Stimulated activated CD8-positive, alpha-beta memory T cell treated with anti-CD3 and anti-CD28 coated beads, Interleukin-2, amount 100 ng/mL, for 48 hours (primary cell): ENCODE data around the gene AGK.

Experiments used
- DNase-seq, 2 donors: peaks; one replicate each; pipeline ENCODE4 v3.0.0-alpha.2; 2020; ENCODE audit warnings: low read depth in 2 of 2

AGK gene

DNA sequence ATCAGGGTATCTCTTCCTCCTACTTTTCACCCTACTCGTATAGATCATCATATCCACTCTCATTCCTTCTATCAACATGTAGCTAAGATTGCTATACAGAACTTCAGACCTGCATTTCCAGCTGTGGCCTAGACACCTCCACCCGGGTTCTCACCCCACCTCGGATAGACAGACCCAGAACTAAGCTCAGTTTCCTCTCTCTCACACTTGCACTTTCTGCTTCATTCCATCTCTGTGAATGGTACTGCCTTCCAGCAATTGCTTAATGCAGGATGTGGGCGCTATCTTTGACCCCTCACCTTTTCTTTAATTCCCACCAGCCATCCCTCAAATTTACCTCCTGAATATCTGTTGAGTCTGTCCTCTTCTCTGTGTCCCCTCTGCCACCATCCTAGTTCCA, 35.7 kb downstream of the AGK start:
- no peak for DNase-seq

DNA sequence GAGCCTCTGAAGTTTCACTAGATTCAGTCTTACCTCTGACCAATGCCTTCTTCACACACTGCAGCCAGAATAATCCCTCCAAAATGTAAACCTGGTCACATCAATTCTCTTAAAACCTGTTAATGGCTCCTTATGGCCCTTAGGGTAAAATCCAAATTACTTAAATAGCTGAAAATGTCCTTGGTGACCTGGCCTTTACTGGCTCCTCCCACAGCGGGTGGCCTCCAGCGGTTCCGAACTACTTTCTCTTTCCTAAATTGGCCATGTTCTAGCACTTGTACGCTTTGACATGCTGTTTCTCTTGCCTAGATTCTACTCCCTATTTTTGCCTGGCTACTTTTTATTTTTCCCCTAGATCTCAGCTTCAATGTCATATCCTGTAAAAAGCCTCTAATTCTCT, 36.1 kb downstream of the AGK start:
- no peak for DNase-seq

DNA sequence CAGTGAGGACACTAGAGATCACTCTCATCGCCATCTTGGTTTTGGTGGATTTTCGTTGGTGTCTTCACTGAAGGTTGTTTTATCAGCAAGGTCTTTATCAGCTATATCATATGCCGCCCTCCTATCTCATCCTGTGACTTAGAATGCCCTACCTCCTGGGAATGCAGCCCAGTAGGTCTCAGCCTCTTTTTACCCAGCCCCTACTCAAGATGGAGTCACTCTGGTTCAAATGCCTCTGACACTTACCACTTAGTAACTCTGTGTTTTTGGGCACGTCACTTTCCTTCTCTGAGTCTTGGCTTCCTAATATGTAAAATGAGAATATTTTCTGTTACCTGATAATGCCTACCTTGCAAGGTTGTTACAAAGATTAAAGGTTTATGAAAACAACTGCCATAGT, 37.7 kb downstream of the AGK start:
- DNase-seq: no peak

DNA sequence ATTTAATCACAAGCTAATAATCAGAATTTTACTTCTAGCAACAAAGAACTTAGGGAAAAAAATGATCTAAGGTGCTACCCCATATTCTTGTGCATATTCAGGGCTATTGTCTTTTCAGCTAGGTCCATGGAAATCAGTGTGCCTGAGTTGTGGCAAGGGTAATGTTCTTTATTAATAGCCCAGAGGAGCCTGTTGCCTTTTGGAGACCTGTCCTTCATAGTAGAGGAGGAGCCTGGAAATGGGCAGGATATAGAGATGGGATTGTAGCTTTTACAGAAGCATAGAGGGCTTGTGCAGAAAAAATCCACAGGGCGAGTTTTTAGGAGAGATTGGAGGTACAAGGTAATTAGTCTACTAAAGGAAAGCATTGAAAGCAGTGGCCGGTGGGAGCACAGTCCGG, 38.9 kb downstream of the AGK start:
- DNase-seq: no peak

DNA sequence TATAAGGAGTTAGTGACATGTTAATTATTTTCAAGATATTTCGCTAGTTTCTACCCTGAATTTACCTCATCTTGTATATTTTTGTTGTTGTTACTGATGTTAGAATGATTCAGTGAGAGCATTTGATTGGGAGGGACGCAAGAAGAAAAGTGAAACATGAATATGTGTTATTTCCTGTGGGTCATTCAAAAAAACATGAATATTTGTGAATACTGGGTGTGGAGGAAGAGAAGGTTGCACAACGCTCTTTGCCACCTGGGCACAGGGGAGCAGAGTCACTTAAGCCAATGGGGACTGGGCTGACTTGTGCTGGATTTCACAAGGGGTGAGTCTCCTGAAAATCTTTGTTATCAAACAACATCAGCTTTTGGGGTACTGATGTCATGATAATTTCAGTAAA, 39.5 kb downstream of the AGK start:
- DNase-seq: no peak

DNA sequence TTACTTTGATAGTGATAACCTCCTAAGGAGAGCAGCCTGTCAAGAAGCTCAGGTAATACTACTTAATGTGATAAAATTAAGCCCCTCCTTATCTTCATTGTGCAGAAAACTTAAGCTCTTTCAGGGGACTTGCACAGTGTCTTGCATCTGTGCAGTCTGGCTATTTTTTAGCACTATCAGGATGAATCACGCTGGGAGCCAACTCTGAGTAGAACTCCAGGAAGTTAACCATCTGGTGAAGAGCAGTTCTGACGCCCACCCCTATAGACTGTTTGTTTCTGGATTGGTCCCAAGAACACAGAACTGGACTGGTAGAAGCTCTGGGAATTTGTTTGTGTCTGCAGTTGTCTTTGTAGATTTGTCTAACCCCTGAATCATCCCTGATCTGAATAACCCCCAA, 41.9 kb downstream of the AGK start:
- DNase-seq: no peak

DNA sequence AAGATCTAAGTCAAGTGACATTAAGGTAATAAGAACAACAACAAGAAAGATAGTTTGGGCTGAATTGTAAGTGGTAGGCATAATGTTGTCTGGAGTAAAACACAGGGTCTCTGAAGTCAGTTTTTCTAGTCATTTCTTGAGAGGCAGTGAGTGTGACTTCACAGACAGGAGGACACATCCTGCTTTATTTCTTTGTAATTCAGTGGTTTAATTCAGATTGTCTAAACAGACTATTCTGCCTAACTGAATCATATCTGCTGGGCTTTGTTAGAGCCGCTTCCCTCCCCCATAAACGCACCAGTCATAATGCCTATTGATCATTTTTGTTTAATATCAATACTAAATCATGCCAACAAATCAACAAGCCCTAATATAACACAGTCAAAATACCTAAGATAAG, 46.8 kb downstream of the AGK start:
- no peak for DNase-seq

DNA sequence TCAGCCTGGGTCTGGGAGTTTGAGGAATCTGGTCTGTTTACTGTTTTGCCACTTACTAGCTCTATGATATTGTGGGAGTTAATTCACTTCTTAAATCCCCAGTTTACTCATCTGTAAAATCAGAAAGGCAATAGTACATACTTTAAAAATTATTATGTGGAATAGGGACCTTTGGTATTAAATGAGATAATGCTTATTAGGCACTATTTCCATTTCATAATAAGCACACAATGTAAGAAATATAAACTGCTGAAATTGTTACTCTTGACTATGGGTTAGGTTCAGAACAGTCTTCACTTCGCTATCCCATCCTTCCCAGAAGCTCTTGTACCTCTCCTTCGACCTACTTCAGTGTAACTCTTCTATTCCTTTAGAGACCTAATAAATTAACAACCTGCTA, 47.2 kb downstream of the AGK start:
- no peak for DNase-seq

DNA sequence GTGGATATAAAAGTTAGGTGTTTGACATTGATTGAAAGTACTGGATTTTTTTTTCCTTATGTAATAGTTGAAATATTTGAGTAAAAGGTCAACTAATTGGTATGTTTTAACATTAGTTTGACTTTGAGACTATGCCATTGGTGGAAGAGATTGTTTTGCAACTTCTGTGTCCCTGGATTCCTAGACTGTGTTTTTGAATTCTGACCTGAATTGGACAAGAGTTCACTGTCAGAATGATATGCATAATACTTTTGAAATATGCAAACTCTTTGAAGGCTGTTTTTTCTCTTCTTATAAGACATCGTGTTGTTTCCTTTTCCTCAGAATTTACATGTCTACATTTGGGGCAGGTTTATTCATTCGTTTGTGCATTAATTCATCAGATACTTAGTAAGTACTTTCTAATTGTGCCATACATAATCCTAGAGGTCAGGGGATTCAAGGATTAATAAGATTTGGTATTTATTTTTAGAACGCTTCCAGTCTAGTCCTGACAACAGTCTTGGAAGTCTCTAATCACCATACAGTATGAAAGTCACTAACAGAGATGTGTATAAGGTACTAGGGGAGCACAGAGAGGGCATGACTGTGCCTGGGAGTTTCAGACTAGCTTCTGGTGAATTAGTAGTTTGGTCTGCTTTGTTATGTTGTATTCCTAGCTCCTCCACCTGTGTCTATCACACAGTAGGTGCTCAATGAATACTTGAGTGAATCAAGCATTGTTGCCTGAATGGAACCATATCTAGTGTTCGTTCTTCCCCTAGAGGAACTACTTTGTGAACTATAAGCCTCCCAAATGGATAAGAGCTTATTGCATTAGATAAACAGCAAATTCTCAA, 49.2 kb downstream of the AGK start:
- DNase-seq: no peak

DNA sequence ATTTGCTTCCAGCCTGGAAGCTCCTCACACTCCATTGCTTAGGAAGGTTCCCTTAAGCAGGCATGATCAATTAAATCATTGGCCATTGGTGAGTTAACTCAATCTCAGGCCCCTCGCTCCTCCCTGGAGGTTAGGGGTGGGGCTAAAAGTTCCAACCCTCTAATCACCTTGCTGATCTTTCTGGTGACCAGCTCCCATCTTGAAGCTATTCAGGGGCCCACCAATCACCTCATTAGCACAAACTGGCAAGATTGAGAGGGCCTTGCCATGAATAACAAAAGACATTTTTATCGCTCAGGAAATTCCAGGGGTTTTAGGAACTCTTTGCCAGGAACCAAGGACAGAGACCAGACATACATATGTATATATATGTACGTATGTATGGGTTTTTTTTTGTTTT, 58.4 kb downstream of the AGK start:
- no peak for DNase-seq

DNA sequence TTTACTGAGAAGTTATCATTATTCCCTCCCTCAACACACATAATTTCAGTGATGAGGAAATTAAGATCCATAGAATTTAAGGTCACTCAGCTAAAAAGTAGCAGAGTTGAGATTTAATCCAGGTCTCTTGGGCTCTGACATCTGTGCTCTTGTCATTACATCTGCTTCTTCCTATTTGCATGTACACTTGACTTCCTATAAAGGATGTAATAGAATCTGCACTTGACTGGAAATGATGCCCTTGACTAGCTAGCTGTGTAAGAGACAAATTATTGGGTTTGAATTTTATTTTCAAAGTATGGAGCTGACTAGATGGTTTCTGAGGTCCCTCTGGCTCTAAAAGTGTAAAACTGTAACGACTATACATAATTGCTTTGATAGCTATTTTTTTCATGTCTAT, 59.5 kb downstream of the AGK start:
- no peak for DNase-seq

DNA sequence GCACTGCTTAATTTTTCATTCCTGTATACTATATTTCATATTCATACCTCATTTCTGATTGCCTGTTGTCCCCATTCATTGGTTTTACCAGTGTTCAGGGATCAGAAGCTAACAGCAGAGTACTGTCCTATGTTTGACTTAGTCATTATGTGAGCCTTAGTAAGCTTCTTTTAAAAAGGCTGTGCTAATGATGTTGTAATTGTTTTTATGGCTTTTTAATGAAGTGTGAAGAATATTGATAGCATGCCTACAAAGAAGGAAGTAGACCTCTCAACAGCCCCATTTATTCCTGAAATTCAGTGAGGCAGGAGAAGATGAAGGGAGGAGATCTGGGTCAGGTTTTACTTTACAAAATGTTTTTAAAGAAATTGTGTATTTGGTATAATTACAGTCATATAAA, 61.7 kb downstream of the AGK start:
- no peak for DNase-seq

DNA sequence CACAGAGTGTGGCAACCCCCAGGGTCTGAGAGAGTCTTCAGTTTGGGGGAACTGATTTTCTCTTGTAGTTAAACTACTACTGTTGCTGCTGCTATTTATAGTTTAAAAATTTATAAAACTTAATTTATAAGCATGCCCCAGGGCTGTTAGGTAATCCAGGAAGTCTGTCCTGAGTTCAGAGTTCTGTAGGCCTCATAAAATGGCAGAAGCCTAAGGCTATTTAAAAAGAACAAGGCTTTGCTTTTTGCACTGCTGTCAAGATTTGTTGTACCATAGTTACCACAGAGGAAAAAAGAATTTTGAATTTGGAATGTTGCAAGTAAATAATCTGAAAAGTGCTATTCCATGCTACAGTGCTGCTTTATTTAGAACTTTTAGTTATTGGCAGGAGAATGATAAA, 66.1 kb downstream of the AGK start:
- DNase-seq: no peak

DNA sequence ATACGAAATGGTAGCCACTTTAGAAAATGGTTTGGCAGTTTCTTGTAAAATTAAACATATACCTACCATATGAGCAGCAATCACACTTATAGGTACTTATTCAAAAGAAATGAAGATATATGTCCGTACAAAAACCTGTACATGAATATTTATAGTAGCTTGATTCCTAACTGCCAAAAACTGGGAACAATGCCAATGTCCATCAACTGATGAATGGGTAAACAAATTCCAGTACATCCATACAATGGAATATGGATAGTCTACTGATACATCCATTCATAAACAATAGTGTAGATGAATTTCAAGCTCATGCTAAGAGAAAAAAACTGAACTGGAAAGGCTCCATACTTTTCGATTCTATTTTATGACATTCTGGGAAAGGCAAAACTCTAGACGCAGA, 68.5 kb downstream of the AGK start:
- no peak for DNase-seq

DNA sequence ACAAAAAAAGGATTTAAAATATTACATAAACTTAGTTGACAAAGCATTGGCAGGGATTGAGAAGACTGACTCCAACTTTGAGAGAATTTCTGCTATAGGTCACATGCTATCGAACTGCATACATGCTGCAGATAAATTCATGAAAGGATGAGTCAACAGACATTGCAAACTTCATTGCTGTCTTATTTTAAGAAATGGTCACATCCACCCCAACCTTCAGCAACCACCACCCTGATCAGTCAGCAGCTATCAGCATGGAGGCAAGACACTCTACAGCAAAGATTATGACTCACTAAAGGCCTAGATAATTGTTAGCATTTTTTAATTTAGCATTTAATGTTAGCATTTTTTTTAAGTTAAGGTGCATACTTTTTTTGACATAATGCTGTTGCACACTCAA, 73.6 kb downstream of the AGK start:
- no peak for DNase-seq

DNA sequence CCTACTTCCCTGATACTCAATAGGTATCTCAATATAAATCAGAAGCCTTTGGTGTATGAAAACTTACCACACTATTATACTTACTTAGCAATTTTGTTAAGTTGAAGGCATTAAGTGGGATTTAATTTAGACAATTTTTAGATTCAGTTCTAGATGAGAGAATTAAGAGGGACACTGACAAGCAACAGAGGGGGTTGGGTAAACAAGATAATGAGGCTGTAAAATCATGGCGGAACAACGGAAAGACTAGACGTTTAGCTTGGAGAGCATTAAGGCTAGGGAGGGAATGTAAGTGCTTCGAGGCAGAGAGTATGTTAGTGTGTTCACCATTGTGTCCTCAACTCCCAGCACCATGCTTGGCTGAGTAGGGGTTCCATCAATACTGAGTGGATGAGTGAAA, 79.4 kb downstream of the AGK start:
- DNase-seq: no peak

DNA sequence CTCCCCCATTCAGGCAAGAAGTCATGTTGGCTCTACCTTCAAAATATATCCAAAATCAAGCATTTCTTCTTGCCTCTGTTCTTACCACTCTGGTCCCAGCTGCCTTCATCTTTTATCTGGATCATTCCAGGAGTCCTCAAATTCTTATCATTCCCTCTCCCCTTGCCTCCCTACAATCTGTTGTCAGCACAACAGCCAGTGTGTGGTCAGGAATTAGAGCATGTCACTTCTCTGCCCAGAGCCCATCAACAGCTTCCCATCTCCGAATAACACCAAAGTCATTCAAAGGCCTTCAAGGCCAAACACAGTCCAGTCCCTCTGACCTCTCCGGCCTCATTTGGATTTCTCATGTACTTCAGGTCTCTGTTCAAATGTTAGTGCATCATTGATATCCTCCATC, 80.3 kb downstream of the AGK start:
- no peak for DNase-seq

DNA sequence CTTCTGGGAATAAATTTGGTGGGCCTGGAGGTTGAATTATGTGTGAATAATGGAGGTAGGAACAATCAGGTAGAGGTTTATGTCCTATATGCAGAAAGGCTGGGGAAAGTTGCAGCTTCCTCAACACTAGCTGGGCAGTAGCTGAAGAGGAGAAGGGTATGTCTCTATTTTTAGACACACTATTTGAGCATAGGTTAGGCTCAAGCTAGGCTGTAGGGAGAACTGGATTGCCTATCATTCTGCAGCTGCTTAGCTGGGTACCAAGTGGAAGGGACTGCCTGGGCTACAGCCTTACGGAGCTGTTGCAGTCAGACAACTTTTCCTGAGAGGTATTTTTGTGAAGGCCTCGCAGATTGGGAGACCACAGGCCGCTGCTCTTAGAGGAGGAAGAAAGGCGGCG, 82.9 kb downstream of the AGK start:
- DNase-seq: no peak

DNA sequence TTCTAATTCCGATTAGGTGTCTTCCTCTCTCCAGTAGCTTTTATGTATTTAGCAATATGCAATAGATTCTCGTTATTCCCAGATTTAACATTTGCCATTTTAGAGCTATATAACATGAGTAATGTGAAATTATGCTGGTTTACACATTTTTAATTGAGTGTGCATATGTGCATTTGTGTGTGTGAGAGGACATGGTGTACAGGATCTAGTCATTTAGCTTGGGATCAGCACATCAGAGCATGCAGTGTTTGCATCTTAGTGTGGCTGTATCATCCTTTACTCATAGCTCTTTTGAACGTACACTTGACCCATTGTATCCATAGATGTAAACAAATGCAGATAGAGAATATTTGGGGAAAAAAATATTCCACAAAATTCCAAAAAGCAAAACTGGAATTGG, 84.8 kb downstream of the AGK start:
- DNase-seq: no peak

DNA sequence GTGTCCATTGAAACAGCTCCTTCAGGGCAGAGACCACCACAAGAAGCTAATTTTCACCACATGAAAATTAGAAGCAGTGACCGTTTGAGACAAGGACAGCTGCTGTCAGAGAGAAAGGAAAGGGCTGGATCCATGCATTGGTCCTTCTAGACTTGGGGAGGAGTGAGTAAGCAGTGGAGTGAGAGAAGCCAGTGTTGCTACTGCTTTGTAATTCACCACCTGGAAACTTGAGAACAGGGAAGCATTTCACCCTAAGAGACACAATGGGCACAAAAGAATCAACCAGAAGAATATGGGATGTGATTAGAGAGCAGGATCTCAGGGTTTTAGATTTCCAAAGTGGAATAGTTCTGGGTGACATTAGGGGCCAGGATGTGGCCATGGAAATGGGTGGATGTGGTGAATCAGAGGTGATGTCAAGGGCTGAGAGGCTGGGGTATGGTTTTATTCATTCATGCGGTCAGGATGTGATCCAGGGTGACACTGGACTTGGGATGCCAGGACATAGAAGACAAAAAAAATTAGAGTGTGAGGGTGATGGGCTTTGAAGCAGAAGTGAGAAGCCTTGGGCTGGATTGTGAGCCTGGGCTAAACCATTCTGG, 89.1 kb downstream of the AGK start:
- no peak for DNase-seq

DNA sequence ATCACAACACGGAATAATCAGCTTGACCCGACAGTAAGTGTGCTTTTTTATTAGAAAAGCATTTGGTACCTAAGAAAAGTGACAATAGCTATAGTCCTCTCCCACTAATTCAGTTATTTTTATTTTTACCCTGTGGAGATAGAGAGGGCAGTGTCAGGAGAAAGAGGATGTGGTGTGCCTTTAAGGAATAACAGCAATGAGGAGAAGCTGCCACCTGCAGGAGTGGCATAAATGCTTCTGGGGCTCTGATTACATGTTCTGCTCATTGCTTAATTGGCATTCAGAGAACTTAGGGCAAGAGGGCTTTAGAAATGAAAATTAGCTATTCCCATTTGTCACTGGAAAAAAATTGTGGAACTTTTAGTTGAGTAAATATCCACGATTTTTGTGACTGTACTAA, 90.7 kb downstream of the AGK start:
- no peak for DNase-seq

DNA sequence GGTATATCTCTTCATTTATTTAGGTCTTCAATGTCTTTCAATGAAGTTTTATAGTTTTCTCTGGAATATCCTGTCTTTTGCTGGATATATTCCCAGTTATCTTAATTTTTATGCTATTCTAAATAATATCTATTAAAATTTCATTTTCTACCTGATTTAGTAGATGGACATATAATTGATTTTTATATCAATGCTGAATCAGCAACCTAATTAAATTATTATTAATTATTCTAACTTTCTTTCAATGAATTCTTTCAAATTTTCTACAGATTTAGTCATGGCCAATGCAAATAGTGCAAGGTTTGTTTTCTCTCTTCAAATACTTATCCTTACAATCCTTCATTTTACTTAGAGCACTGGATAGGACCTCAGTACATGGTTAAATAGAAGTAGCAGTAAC, 94.0 kb downstream of the AGK start:
- no peak for DNase-seq

DNA sequence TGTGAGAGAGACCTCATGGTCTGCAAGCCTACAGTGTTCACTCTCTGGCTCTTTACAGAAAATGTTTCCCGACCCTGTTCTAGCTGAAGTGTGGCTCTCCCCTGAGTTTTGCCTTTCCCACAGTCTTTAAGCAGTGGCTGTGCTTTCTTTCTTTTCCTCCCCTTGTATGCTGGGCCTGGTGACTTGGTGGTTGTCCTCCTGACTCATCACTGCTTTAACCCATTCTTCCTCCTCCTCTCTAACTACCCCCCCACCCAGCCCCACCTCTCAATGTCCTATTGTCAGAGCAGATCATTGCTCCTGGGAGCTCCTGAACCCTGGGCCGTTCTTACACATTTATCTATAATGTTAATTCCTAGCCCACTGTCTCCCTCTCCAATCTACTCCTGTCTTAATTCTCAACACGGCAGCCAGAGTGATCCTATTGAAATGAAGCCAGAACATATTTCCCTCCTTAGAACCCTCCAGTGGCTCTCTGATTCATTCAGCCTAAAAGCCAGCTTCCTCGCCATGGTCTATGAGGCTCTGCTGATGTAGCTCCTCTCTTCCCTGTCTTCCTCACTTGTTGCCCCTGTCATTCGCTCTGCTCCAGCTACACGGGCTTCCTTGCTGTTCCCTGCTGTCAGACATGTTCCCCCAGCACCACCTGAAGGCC, 95.7 kb downstream of the AGK start:
- DNase-seq: no peak
